ENCODE results near the gene VMP1. TPM values are rescaled to one million over a fixed set of nuclear protein-coding genes. Genes with fewer than 3 reads are reported as not detected.
"Not testable (repeated sequence)": the region's sequence is repeated elsewhere in the genome, so short reads cannot be mapped to it uniquely, and the experiment has no call there.

VMP1 gene
- total RNA-seq, 1 donor from 2014 or later: 64.9 TPM

GRCh38 chr17:59785091-59785799 is 77.8 kb downstream of the VMP1 start:
- Mint-ChIP-seq H3K27ac (ENCODE audit: unreplicated experiment) (no peak overlapping the region), H3K4me1 (ENCODE audit: unreplicated experiment) (peaks cover 20% of the 10 kb centered on the region)

GRCh38 chr17:59786213-59786535 is 78.7 kb downstream of the VMP1 start:
- no peak overlapping the region for H3K4me3 Mint-ChIP-seq (ENCODE audit: unreplicated experiment)
- no peak for DNase-seq (ENCODE audit: low spot score)
- H3K4me1 Mint-ChIP-seq (ENCODE audit: unreplicated experiment): peaks cover 20% of the 10 kb centered on the region
- H3K27ac Mint-ChIP-seq (ENCODE audit: unreplicated experiment): peak overlapping the region; percentile 88
- TF ChIP-seq CTCF (IDR thresholded peaks at IDR 0.05; ENCODE audit: unreplicated experiment): no peak
- H3K9me3 Mint-ChIP-seq (ENCODE audit: unreplicated experiment): no peaks in the 10 kb centered on the region
- H3K27me3 Mint-ChIP-seq (ENCODE audit: unreplicated experiment): peaks cover 1% of the 10 kb centered on the region
- no peaks in the 10 kb centered on the region for H3K36me3 Mint-ChIP-seq (ENCODE audit: low read depth, unreplicated experiment)

More at GRCh38 chr17:59785091-59785799, 77.8 kb downstream of the VMP1 start:
- Mint-ChIP-seq H3K36me3 (ENCODE audit: low read depth, unreplicated experiment) (no peaks in the 10 kb centered on the region), H3K27me3 (ENCODE audit: unreplicated experiment) (peaks cover 1% of the 10 kb centered on the region), H3K4me3 (ENCODE audit: unreplicated experiment) (no peak overlapping the region), H3K9me3 (ENCODE audit: unreplicated experiment) (no peaks in the 10 kb centered on the region)
- DNase-seq (ENCODE audit: low spot score): no peak
- no peak for TF ChIP-seq CTCF (IDR thresholded peaks at IDR 0.05; ENCODE audit: unreplicated experiment)

GRCh38 chr17:59786536-59787319 is 79.3 kb downstream of the VMP1 start:
- TF ChIP-seq CTCF (IDR thresholded peaks at IDR 0.05; ENCODE audit: unreplicated experiment): no peak
- H3K27ac Mint-ChIP-seq (ENCODE audit: unreplicated experiment): peak overlapping the region; percentile 88
- DNase-seq (ENCODE audit: low spot score): no peak
- no peak overlapping the region for H3K4me3 Mint-ChIP-seq (ENCODE audit: unreplicated experiment)
- peaks cover 1% of the 10 kb centered on the region for H3K27me3 Mint-ChIP-seq (ENCODE audit: unreplicated experiment)
- H3K36me3 Mint-ChIP-seq (ENCODE audit: low read depth, unreplicated experiment): no peaks in the 10 kb centered on the region
- peaks cover 21% of the 10 kb centered on the region for H3K4me1 Mint-ChIP-seq (ENCODE audit: unreplicated experiment)
- H3K9me3 Mint-ChIP-seq (ENCODE audit: unreplicated experiment): no peaks in the 10 kb centered on the region

GRCh38 chr17:59789849-59790248 is 82.4 kb downstream of the VMP1 start:
- not testable (repeated sequence) for H3K36me3 Mint-ChIP-seq (ENCODE audit: low read depth, unreplicated experiment); H3K4me3 Mint-ChIP-seq (ENCODE audit: unreplicated experiment); H3K27ac Mint-ChIP-seq (ENCODE audit: unreplicated experiment); H3K27me3 Mint-ChIP-seq (ENCODE audit: unreplicated experiment); H3K9me3 Mint-ChIP-seq (ENCODE audit: unreplicated experiment); DNase-seq (ENCODE audit: low spot score)
- peaks cover 14% of the 10 kb centered on the region for H3K4me1 Mint-ChIP-seq (ENCODE audit: unreplicated experiment)

GRCh38 chr17:59790418-59790817 is 83.0 kb downstream of the VMP1 start:
- not testable (repeated sequence) for H3K4me3 Mint-ChIP-seq (ENCODE audit: unreplicated experiment); H3K9me3 Mint-ChIP-seq (ENCODE audit: unreplicated experiment); H3K27ac Mint-ChIP-seq (ENCODE audit: unreplicated experiment); H3K27me3 Mint-ChIP-seq (ENCODE audit: unreplicated experiment); DNase-seq (ENCODE audit: low spot score); H3K36me3 Mint-ChIP-seq (ENCODE audit: low read depth, unreplicated experiment)
- H3K4me1 Mint-ChIP-seq (ENCODE audit: unreplicated experiment): peaks cover 14% of the 10 kb centered on the region

- no peaks in the 10 kb centered on the region for H3K9me3 Mint-ChIP-seq (ENCODE audit: unreplicated experiment)
- H3K27me3 Mint-ChIP-seq (ENCODE audit: unreplicated experiment): peaks cover 1% of the 10 kb centered on the region
- H3K4me1 Mint-ChIP-seq (ENCODE audit: unreplicated experiment): peaks cover 14% of the 10 kb centered on the region
- H3K36me3 Mint-ChIP-seq (ENCODE audit: low read depth, unreplicated experiment): no peaks in the 10 kb centered on the region
- no peak for TF ChIP-seq CTCF (IDR thresholded peaks at IDR 0.05; ENCODE audit: unreplicated experiment)
- H3K27ac Mint-ChIP-seq (ENCODE audit: unreplicated experiment): no peak overlapping the region
- no peak overlapping the region for H3K4me3 Mint-ChIP-seq (ENCODE audit: unreplicated experiment)
- no peak for DNase-seq (ENCODE audit: low spot score)
Measured at GRCh38 chr17:59790910-59791309, 83.5 kb downstream of the VMP1 start.

Data from endothelial cell (in vitro differentiated cells).